Measurements from ENCODE around the gene ZFYVE16.

Gene ZFYVE16

DNA sequence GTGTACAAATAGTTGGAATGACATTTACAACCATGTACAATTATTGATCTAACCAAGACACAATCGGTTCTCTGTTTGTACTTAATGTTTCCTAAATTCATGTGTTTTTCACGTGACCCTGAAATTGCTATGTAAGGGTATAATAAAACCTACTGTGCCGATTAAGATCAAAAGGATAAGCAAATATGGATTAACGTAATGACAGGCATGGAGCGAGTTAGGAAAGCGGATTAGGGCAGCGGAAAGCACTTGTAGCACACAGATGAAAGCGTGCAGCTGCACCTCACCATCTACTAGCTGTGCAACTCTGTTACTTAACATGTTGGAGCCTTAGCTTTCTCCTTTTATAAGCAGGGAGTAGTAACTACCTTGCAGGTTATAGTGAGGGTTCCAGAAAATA lies 38.3 kb upstream of the ZFYVE16 start:
- no peak for ATAC-seq
- TF ChIP-seq ZFP30 (CRISPR knock-in tag; IDR thresholded peaks at IDR 0.05) (no peak), PPARA (CRISPR knock-in tag; IDR thresholded peaks at IDR 0.05; ENCODE audit: borderline replicate concordance) (no peak), CSRNP3 (CRISPR knock-in tag; IDR thresholded peaks at IDR 0.05) (no peak), PATZ1 (CRISPR knock-in tag; IDR thresholded peaks at IDR 0.05; ENCODE audit: borderline replicate concordance) (no peak)

DNA sequence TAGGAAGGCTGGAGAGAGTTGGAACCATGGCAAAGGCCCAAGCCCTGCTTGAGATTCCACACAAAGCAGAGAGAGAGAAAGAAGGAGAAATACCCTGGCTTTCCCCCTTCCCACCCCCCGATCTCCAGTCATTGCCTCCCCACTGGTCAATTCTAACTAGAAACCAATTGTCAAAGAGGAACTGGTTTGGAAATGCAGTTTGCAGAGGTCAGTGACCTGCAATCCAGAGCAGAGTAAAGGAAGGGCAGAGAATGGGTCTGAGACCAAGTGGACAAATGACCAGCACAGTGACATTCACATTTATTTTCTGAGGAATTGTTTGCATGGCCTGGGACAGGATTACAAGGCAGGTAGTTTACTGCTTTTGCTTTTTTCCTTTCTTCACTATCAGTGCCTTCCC lies 37.5 kb upstream of the ZFYVE16 start:
- no peak for ATAC-seq
- no peak for TF ChIP-seq ESRRG (CRISPR knock-in tag; IDR thresholded peaks at IDR 0.05)
- no peak for TF ChIP-seq ZFP30 (CRISPR knock-in tag; IDR thresholded peaks at IDR 0.05)
- TF ChIP-seq PPARA (CRISPR knock-in tag; IDR thresholded peaks at IDR 0.05; ENCODE audit: borderline replicate concordance): no peak
- TF ChIP-seq ZC3H10 (CRISPR knock-in tag; IDR thresholded peaks at IDR 0.05): no peak
- no peak for TF ChIP-seq ARNTL (CRISPR knock-in tag; IDR thresholded peaks at IDR 0.05; ENCODE audit: borderline replicate concordance, low read depth)
- TF ChIP-seq ISL1 (CRISPR knock-in tag; IDR thresholded peaks at IDR 0.05): no peak
- no peak for TF ChIP-seq CSRNP3 (CRISPR knock-in tag; IDR thresholded peaks at IDR 0.05)
- TF ChIP-seq TOX (CRISPR knock-in tag; IDR thresholded peaks at IDR 0.05; ENCODE audit: borderline replicate concordance): no peak
- no peak for TF ChIP-seq ZNF8 (CRISPR knock-in tag; IDR thresholded peaks at IDR 0.05)
- no peak for TF ChIP-seq PATZ1 (CRISPR knock-in tag; IDR thresholded peaks at IDR 0.05; ENCODE audit: borderline replicate concordance)
- no peak for TF ChIP-seq POU6F1 (CRISPR knock-in tag; IDR thresholded peaks at IDR 0.05; ENCODE audit: borderline replicate concordance, low read depth)
- no peak for TF ChIP-seq CSDC2 (CRISPR knock-in tag; IDR thresholded peaks at IDR 0.05)
- no peak for TF ChIP-seq OSR1 (CRISPR knock-in tag; IDR thresholded peaks at IDR 0.05)

GRCh38 chr5:80372780-80373179 lies 35.1 kb upstream of the ZFYVE16 start:
- ATAC-seq: no peak
- no peak for TF ChIP-seq ZNF8 (CRISPR knock-in tag; IDR thresholded peaks at IDR 0.05)
- TF ChIP-seq, protein P1, sequence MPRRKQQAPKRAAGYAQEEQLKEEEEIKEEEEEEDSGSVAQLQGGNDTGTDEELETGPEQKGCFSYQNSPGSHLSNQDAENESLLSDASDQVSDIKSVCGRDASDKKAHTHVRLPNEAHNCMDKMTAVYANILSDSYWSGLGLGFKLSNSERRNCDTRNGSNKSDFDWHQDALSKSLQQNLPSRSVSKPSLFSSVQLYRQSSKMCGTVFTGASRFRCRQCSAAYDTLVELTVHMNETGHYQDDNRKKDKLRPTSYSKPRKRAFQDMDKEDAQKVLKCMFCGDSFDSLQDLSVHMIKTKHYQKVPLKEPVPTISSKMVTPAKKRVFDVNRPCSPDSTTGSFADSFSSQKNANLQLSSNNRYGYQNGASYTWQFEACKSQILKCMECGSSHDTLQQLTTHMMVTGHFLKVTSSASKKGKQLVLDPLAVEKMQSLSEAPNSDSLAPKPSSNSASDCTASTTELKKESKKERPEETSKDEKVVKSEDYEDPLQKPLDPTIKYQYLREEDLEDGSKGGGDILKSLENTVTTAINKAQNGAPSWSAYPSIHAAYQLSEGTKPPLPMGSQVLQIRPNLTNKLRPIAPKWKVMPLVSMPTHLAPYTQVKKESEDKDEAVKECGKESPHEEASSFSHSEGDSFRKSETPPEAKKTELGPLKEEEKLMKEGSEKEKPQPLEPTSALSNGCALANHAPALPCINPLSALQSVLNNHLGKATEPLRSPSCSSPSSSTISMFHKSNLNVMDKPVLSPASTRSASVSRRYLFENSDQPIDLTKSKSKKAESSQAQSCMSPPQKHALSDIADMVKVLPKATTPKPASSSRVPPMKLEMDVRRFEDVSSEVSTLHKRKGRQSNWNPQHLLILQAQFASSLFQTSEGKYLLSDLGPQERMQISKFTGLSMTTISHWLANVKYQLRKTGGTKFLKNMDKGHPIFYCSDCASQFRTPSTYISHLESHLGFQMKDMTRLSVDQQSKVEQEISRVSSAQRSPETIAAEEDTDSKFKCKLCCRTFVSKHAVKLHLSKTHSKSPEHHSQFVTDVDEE (CRISPR knock-in tag; IDR thresholded peaks at IDR 0.05): no peak
- no peak for TF ChIP-seq BACH2 (CRISPR knock-in tag; IDR thresholded peaks at IDR 0.05; ENCODE audit: borderline replicate concordance)
- no peak for TF ChIP-seq CSDC2 (CRISPR knock-in tag; IDR thresholded peaks at IDR 0.05)
- TF ChIP-seq PATZ1 (CRISPR knock-in tag; IDR thresholded peaks at IDR 0.05; ENCODE audit: borderline replicate concordance): no peak
- no peak for TF ChIP-seq OSR1 (CRISPR knock-in tag; IDR thresholded peaks at IDR 0.05)
- no peak for TF ChIP-seq SNAI2 (CRISPR knock-in tag; IDR thresholded peaks at IDR 0.05)
- TF ChIP-seq ZC3H10 (CRISPR knock-in tag; IDR thresholded peaks at IDR 0.05): no peak
- no peak for TF ChIP-seq RARB (CRISPR knock-in tag; IDR thresholded peaks at IDR 0.05)
- no peak for TF ChIP-seq TCF4 (CRISPR knock-in tag; IDR thresholded peaks at IDR 0.05; ENCODE audit: borderline replicate concordance)
- TF ChIP-seq ZFP3 (CRISPR knock-in tag; IDR thresholded peaks at IDR 0.05): no peak
- no peak for TF ChIP-seq CREB5 (CRISPR knock-in tag; IDR thresholded peaks at IDR 0.05; ENCODE audit: low read depth)
- no peak for TF ChIP-seq ZFP30 (CRISPR knock-in tag; IDR thresholded peaks at IDR 0.05)
- no peak for TF ChIP-seq POU6F1 (CRISPR knock-in tag; IDR thresholded peaks at IDR 0.05; ENCODE audit: borderline replicate concordance, low read depth)
- TF ChIP-seq ZNF70 (CRISPR knock-in tag; IDR thresholded peaks at IDR 0.05): no peak
